Putamen (tissue), 1 donor: ENCODE data around the gene SEPTIN14.
"Not testable (repeated sequence)": the region's sequence is repeated elsewhere in the genome, so short reads cannot be mapped to it uniquely, and the experiment has no call there.

Experiments
- DNase-seq: peaks from one replicate; pipeline ENCODE4 v3.0.0-alpha.2; 2016; ENCODE audit warnings: low spot score

SEPTIN14 gene

DNA sequence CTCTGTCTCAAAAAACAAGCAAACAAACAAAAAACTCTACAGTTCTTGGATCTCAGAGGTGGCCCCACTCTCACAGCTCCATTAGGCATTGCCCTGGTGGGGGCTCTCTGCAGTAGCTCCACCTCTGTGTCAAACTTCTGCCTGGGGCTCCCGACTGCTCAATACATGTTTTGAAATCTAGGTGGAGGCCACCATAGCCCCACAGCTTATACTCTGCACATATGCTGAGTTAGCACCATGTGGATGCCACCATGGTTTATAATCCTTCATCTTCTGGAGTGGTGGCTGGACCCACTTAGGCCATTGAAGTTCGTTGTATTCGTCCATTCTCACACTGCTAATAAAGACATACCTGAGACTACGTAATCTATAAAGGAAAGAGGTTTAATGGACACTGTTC is 78.4 kb downstream of the SEPTIN14 start:
- DNase-seq, result no peak

DNA sequence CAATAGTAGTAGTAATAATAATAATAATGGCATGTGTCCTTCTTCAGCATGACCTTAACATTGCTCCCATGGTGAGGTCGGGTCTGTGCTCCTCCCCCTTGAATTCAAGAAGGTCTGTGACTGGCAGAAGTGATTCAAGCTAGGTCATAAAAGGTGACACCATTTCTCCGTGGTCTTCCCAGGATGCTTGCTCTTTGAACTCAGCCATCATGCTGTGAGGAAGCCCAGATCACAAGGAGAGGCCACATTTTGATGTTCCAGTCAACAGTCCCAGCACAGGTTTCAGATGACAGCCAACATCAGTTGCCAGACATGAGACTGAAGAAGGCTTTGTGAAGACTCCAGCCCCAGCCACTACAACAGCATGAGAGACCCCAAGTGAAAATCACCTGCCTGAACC is 83.9 kb downstream of the SEPTIN14 start:
- no peak for DNase-seq

- no peak for DNase-seq
These were observed 86.4 kb downstream of the SEPTIN14 start for GRCh38 chr7:55776196-55776595.

- no peak for DNase-seq
These were observed 87.5 kb downstream of the SEPTIN14 start for GRCh38 chr7:55775051-55775420.

DNA sequence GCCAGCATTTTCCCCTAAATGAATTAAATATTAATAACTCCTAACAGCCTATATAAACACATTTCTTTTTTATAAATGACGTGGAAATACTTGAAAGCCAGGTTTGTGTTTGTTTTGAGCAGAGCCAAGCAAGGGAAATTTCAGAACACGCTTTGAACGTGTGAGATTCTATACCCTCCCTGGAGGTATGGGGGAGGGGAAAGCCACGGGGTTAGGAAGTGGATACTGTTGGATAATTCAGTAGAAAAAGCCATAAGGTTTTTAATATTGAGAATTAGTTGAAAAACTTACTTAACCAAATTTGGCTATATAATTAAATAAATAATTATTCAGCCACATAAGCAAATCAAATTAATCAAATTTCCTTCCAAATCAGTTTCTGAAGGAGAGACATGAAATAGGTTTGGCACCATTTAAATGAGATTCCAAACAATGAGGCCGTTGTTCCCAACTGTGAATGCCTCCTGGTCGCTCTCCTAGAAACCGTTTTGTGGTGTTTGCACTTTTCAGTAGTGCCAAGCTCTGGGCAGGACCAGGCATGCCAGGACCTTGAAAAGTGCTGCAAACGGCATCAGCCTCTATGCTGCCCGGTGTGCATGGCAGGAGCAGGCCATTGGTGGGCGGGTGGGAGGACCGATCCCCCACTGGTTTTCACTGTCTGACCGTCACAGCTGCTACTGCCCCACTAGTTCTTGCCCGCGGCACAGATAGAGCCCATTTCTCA is 88.1 kb downstream of the SEPTIN14 start:
- peak; percentile 34 for DNase-seq

DNA sequence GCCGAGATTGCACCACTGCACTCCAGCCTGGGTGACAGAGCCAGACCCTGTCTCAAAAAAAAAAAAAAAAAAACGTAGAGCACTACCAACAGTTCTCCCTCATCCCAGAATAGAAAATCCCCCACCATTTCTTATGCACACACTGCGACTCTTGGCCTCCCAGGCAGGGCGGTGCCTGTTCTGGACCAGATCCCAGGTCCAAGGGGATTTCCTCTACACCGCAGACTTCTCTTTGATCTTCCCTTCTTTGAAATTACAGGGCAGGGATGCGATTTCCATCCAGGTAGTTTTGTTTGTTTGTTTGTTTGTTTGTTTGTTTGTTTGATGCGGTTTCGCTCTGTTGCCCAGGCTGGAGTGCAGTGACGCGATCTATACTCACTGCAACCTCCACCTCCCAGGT is 91.8 kb downstream of the SEPTIN14 start:
- DNase-seq, result no peak

DNA sequence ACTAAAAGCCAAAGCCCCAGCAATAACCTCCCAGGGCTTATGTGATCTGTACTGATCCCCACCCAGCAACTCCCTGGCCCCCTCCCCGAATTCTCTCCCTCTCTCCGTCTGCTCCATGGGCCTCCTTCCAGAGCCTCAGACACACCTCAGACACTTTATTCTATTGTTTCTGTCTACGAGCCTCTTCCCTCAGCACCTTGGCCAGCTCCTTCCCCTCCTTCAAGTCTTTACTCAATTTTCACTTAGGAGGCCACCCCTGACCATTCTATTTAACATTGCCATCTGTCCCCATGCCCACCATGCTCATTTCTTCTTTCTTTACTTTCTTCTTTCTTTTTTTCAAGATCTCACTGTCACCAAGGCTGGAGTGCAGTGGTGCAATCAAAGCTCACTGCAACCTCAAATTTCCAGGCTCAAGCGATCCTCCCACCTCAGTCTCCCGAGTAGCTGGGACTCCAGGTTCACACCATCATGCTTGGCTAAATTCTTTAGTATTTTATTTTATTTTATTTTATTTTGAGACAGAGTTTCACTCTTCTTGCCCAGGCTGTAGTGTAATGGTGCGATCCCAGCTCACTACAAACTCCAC is 109.2 kb downstream of the SEPTIN14 start:
- not testable (repeated sequence) for DNase-seq

DNA sequence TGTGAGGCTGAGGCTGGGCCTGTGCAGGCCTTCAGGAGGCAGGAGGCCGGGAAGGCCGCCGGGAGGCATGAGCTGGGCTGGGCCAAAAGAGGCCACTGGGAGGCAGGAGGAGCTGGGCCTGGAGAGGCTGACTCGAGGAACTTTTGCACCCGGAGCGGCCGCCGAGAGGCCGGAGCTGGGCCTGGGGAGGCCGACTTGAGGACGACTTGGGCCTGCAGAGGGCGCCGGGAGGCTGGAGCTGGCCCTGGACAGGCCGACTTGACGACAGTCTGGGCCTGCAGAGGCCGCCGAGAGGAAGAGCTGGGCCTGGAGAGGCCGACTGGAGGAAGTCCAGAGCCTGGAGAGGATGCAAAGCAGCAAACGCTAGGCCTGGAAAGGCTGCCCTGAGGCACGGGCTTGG is 117.8 kb downstream of the SEPTIN14 start:
- not testable (repeated sequence) for DNase-seq
